ENCODE results near the gene PNPT1.
"Not testable (repeated sequence)": the region's sequence is repeated elsewhere in the genome, so short reads cannot be mapped to it uniquely, and the experiment has no call there.

The PNPT1 gene

GRCh38 chr2:55607717-55608116, 85.9 kb downstream of the PNPT1 start:
- DNase-seq = no peak
- intact Hi-C loops (cut with DNase I) = no loop called here

- no peak for DNase-seq
- intact Hi-C loops (cut with DNase I) = no loop called here
Measured at GRCh38 chr2:55604027-55604565, 89.5 kb downstream of the PNPT1 start.

GRCh38 chr2:55601849-55602248, 91.8 kb downstream of the PNPT1 start:
- intact Hi-C loops (cut with DNase I) = no loop called here
- DNase-seq = no peak

- no peak for DNase-seq
- intact Hi-C loops (cut with DNase I) = no loop called here
Measured at GRCh38 chr2:55598056-55598795, 95.4 kb downstream of the PNPT1 start.

- DNase-seq; intact Hi-C loops (cut with DNase I): not testable (repeated sequence)
Measured at GRCh38 chr2:55596795-55597194, 96.8 kb downstream of the PNPT1 start.

GRCh38 chr2:55595536-55595935, 98.1 kb downstream of the PNPT1 start:
- intact Hi-C loops (cut with DNase I) = no loop called here
- DNase-seq = no peak

GRCh38 chr2:55592130-55592529, 101.5 kb downstream of the PNPT1 start:
- intact Hi-C loops (cut with DNase I) = no loop called here
- no peak for DNase-seq

- no peak for DNase-seq
- intact Hi-C loops (cut with DNase I) = no loop called here
Measured at GRCh38 chr2:55590810-55591440, 102.7 kb downstream of the PNPT1 start.

GRCh38 chr2:55585451-55586080, 108.1 kb downstream of the PNPT1 start:
- intact Hi-C loops (cut with DNase I) = no loop called here
- DNase-seq = no peak
